ENCODE results near the gene U2AF1L4.

DNA sequence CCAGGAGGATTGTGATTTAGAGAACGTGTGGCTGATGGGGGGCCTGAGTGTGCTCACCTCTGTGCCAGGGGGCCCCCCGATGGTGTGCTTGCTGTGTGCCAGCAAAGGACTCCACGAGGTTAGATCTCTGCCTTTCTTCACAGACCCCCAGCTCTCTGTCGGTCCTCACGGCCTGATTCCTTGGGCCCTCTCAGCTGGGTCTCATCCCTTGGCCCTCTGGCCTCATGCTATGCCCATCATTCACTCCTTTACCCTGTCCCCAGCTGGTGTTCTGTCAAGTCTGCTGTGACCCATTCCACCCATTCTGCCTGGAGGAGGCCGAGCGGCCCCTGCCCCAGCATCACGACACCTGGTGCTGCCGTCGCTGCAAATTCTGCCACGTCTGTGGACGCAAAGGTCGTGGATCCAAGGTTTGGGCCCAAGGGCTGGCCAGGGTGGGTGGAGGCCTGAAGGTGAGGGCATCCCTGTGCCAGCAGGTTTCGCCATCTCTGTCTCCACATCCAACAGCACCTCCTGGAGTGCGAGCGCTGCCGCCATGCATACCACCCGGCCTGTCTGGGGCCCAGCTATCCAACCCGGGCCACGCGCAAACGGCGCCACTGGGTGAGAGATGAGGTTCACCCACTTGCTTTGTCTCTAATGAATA is 19.9 kb downstream of the U2AF1L4 start:
- TF ChIP-seq TAF1 (IDR thresholded peaks at IDR 0.05; ENCODE audit: borderline replicate concordance, low read depth, low read length) (no peak), POLR2A (IDR thresholded peaks at IDR 0.05; ENCODE audit: low read depth, low read length) (no peak)

Data from GM12892 (cell line).